ENCODE results near the gene OR52H1.

GRCh38 chr11:5509803-5510202, 38.5 kb downstream of the OR52H1 start, which contains the start of gene UBQLN3:
- TF ChIP-seq POLR2A (IDR thresholded peaks at IDR 0.05) (no peak), CTCF (IDR thresholded peaks at IDR 0.05) (no peak), POLR2AphosphoS5 (IDR thresholded peaks at IDR 0.05; ENCODE audit: insufficient read depth in 1 of 2, low read depth in 1 of 2) (no peak)
